H9 (cell line): ENCODE results near the gene FSIP1. TPM values are rescaled to one million over a fixed set of nuclear protein-coding genes. Genes with fewer than 3 reads are reported as not detected.

Experiments
- DNase-seq: peaks from one replicate; pipeline ENCODE4 v3.0.0-alpha.2; 2017
- H2AFZ ChIP-seq: one replicate; pipeline ENCODE4 v1.6.1; 2013; ENCODE audit warnings: mild to moderate bottlenecking, low read length, control low read depth, moderate library complexity
- H2AK5ac ChIP-seq: 2 replicates; pipeline ENCODE4 v1.6.1; 2013; ENCODE audit warnings: low read length, control low read depth, mixed read lengths; ENCODE audit not compliant: insufficient read length
- H2BK120ac ChIP-seq: one replicate; pipeline ENCODE4 v1.6.1; 2013; ENCODE audit warnings: low read depth, mild to moderate bottlenecking, low read length, control low read depth, inconsistent platforms; ENCODE audit not compliant: poor library complexity, severe bottlenecking
- H2BK12ac ChIP-seq: 2 replicates; pipeline ENCODE4 v1.6.1; 2013; ENCODE audit warnings: low read length, control low read depth, mixed read lengths, low read depth; ENCODE audit not compliant: insufficient read length
- H2BK15ac ChIP-seq: 2 replicates; pipeline ENCODE4 v1.6.1; 2013; ENCODE audit warnings: low read depth, low read length, control low read depth
- H2BK20ac ChIP-seq: one replicate; pipeline ENCODE4 v1.6.1; 2013; ENCODE audit warnings: low read depth, mild to moderate bottlenecking, low read length, control low read depth, inconsistent platforms; ENCODE audit not compliant: poor library complexity, severe bottlenecking
- H2BK5ac ChIP-seq: 2 replicates; pipeline ENCODE4 v1.6.1; 2013; ENCODE audit warnings: low read length, control low read depth, mixed read lengths; ENCODE audit not compliant: insufficient read length
- H3K14ac ChIP-seq: 2 replicates; pipeline ENCODE4 v1.6.1; 2013; ENCODE audit warnings: low read length, control low read depth; ENCODE audit not compliant: insufficient read depth
- H3K18ac ChIP-seq: 2 replicates; pipeline ENCODE4 v1.6.1; 2013; ENCODE audit warnings: low read depth, mild to moderate bottlenecking, mixed read lengths, low read length, control low read depth; ENCODE audit not compliant: insufficient read length
- H3K23ac ChIP-seq: 2 replicates; pipeline ENCODE4 v1.6.1; 2013; ENCODE audit warnings: low read length, control low read depth, mixed read lengths, low read depth; ENCODE audit not compliant: insufficient read length
- H3K23me2 ChIP-seq: 2 replicates; pipeline ENCODE4 v1.6.1; 2013; ENCODE audit warnings: low read depth, mild to moderate bottlenecking, mixed read lengths, low read length, control low read depth; ENCODE audit not compliant: insufficient read length, poor library complexity, severe bottlenecking
- H3K27ac ChIP-seq: 2 replicates; pipeline ENCODE4 v1.5.1; 2013; ENCODE audit warnings: low read length, control low read depth, mixed read lengths, low read depth; ENCODE audit not compliant: insufficient read length
- H3K27me3 ChIP-seq: 2 replicates; pipeline ENCODE4 v1.6.1; 2013; ENCODE audit warnings: low read length, control low read depth, inconsistent platforms; ENCODE audit not compliant: insufficient read depth
- H3K4ac ChIP-seq: 2 replicates; pipeline ENCODE4 v1.6.1; 2013; ENCODE audit warnings: low read depth, mild to moderate bottlenecking, control low read depth, inconsistent platforms, low read length, moderate library complexity
- H3K4me1 ChIP-seq: 2 replicates; pipeline ENCODE4 v1.6.1; 2013; ENCODE audit warnings: low read length, control low read depth, inconsistent platforms; ENCODE audit not compliant: insufficient read depth
- H3K4me2 ChIP-seq: 2 replicates; pipeline ENCODE4 v1.6.1; 2013; ENCODE audit warnings: low read length, control low read depth, mixed read lengths; ENCODE audit not compliant: insufficient read length, insufficient read depth
- H3K56ac ChIP-seq: 2 replicates; pipeline ENCODE4 v1.6.1; 2013; ENCODE audit warnings: low read depth, mild to moderate bottlenecking, mixed read lengths, low read length, control low read depth; ENCODE audit not compliant: insufficient read length
- H3K79me1 ChIP-seq: 2 replicates; pipeline ENCODE4 v1.6.1; 2013; ENCODE audit warnings: low read depth, mild to moderate bottlenecking, moderate library complexity, low read length, control low read depth, inconsistent platforms; ENCODE audit not compliant: insufficient read depth, poor library complexity, severe bottlenecking
- H3K79me2 ChIP-seq: 2 replicates; pipeline ENCODE4 v1.6.1; 2013; ENCODE audit warnings: low read length, control low read depth, inconsistent platforms; ENCODE audit not compliant: insufficient read depth
- H3K9ac ChIP-seq: 2 replicates; pipeline ENCODE4 v1.6.1; 2013; ENCODE audit warnings: low read length, control low read depth, mixed read lengths; ENCODE audit not compliant: insufficient read length; ENCODE audit errors: extremely low read depth
- H3K9me3 ChIP-seq: one replicate; pipeline ENCODE4 v1.6.1; 2013; ENCODE audit warnings: low read depth, low read length, inconsistent platforms; ENCODE audit not compliant: control insufficient read depth
- H3T11ph ChIP-seq: one replicate; pipeline ENCODE4 v1.6.1; 2013; ENCODE audit warnings: mild to moderate bottlenecking, low read length, control low read depth, inconsistent platforms
- H4K20me1 ChIP-seq: one replicate; pipeline ENCODE4 v1.6.1; 2013; ENCODE audit not compliant: control insufficient read depth, insufficient read length, insufficient read depth
- H4K5ac ChIP-seq: 2 replicates; pipeline ENCODE4 v1.6.1; 2013; ENCODE audit warnings: low read depth, mild to moderate bottlenecking, mixed read lengths, low read length, control low read depth; ENCODE audit not compliant: insufficient read length
- H4K8ac ChIP-seq: replicated peaks from 2 replicates; pipeline ENCODE4 v1.6.1; 2013; ENCODE audit warnings: low read length, control low read depth, mixed read lengths, low read depth; ENCODE audit not compliant: insufficient read length
- H4K91ac ChIP-seq: 2 replicates; pipeline ENCODE4 v1.6.1; 2013; ENCODE audit warnings: low read depth, mild to moderate bottlenecking, moderate library complexity, mixed read lengths, low read length, control low read depth; ENCODE audit not compliant: insufficient read length
- H3K27ac Mint-ChIP-seq, 3 experiments: 2 replicates in 2 of 3; 3 replicates in 1 of 3; pipeline ENCODE4 v1.8.0; 2020 to 2021; ENCODE audit warnings: mixed read lengths in 3 of 3, mild to moderate bottlenecking in 1 of 3, moderate library complexity in 1 of 3
- H3K27me3 Mint-ChIP-seq: 2 replicates; pipeline ENCODE4 v1.8.0; 2021; ENCODE audit warnings: low read depth, mild to moderate bottlenecking, moderate library complexity, mixed read lengths
- H3K36me3 Mint-ChIP-seq, 3 experiments: 2 replicates in 2 of 3; 3 replicates in 1 of 3; pipeline ENCODE4 v1.8.0; 2020 to 2021; ENCODE audit warnings: low read depth in 3 of 3, mixed read lengths in 3 of 3; ENCODE audit not compliant: insufficient read depth in 1 of 3
- H3K4me1 Mint-ChIP-seq, 2 experiments: 2 replicates each; pipeline ENCODE4 v1.8.0; 2020; ENCODE audit warnings: mixed read lengths in 2 of 2
- H3K4me3 Mint-ChIP-seq, 2 experiments: 2 replicates in 1 of 2; 3 replicates in 1 of 2; pipeline ENCODE4 v1.8.0; 2020 to 2021; ENCODE audit warnings: mild to moderate bottlenecking in 2 of 2, mixed read lengths in 2 of 2, moderate library complexity in 1 of 2
- H3K9me3 Mint-ChIP-seq, 2 experiments: 2 replicates in 1 of 2; 3 replicates in 1 of 2; pipeline ENCODE4 v1.8.0; 2020; ENCODE audit warnings: mild to moderate bottlenecking in 2 of 2, mixed read lengths in 2 of 2, moderate library complexity in 1 of 2
- CTCF ChIP-seq: fragments of 200-600 bp; sonication (generic); conservative IDR thresholded peaks from 3 replicates; pipeline ENCODE4 v1.8.0; 2021; ENCODE audit warnings: antibody characterized with exemption, mild to moderate bottlenecking
- WGBS: extraction: QIAGEN DNeasy Blood & Tissue Kit; methylation state at CpG from one replicate; pipeline ENCODE4 v1.1.7; 2013; ENCODE audit warnings: missing lambda C conversion rate, low lambda C conversion rate, mixed read lengths; ENCODE audit not compliant: insufficient read length; ENCODE audit errors: extremely low coverage; 5-methylcytosine and 5-hydroxymethylcytosine counted together
- total RNA-seq: library from RNA; stranded (reverse); gene quantifications from 2 replicates; pipeline ENCODE4 v1.2.1, GENCODE V29; 2021

The FSIP1 gene
- total RNA-seq, 1 experiment from 2014 or later: 0.96 TPM

GRCh38 chr15:39793923-39794322 lies 11.3 kb upstream of the FSIP1 start:
- Histone ChIP-seq H3K27ac (no peak overlapping the region), H2AK5ac (no peak overlapping the region), H3K27me3 (no peaks in the 10 kb centered on the region), H3K9ac (no peak overlapping the region), H2BK120ac (no peak overlapping the region), H2BK5ac (no peak overlapping the region), H3K4me1 (peaks cover 2% of the 10 kb centered on the region; the same call in 1 of the 2 replicates), H4K91ac (no peak overlapping the region), H4K20me1 (no peaks in the 10 kb centered on the region), H4K8ac (no peak overlapping the region), H2BK12ac (no peak overlapping the region), H3K14ac (no peak overlapping the region), H3T11ph (no peak overlapping the region), H3K18ac (no peak overlapping the region), H2BK15ac (no peak overlapping the region), H3K4ac (no peak overlapping the region), H4K5ac (no peak overlapping the region), H3K23ac (no peak overlapping the region), H2BK20ac (no peak overlapping the region), H3K79me1 (no peaks in the 10 kb centered on the region), H3K9me3 (no peaks in the 10 kb centered on the region), H3K23me2 (no peaks in the 10 kb centered on the region), H2AFZ (no peak overlapping the region), H3K79me2 (no peaks in the 10 kb centered on the region), H3K4me2 (no peak overlapping the region), H3K56ac (no peak overlapping the region)
- no CpG with 5 or more reads among the region's 4 CpGs for WGBS
- H3K27ac Mint-ChIP-seq: peak overlapping the region in 1 of 3 experiments; percentile 16; a peak in 2 of 7 replicates
- H3K9me3 Mint-ChIP-seq: no peaks in the 10 kb centered on the region
- peaks cover 0 to 9% (median 8%) of the 10 kb centered on the region in 3 experiments; a peak in 4 of 7 replicates for H3K36me3 Mint-ChIP-seq
- no peak for DNase-seq
- no peaks in the 10 kb centered on the region for H3K27me3 Mint-ChIP-seq
- no peak for TF ChIP-seq CTCF
- no peak overlapping the region for H3K4me3 Mint-ChIP-seq
- H3K4me1 Mint-ChIP-seq: peaks cover 47 to 48% of the 10 kb centered on the region in 2 experiments
